Ovary (tissue), 9 donors: ENCODE results near the gene TTLL11. TPM values are rescaled to one million over a fixed set of nuclear protein-coding genes. Genes with fewer than 3 reads are reported as not detected.

ENCODE experiments used
- DNase-seq, 5 donors: peaks; one replicate each; pipeline ENCODE4 v3.0.0-alpha.2; 2019 to 2020
- H3K27ac ChIP-seq, 2 donors: fragments of 200-600 bp; one replicate each; pipeline versions ENCODE4 v1.5.1 to v1.8.0; 2019 to 2022
- H3K27me3 ChIP-seq: fragments of 200-600 bp; one replicate; pipeline ENCODE4 v1.8.0; 2022
- H3K36me3 ChIP-seq: fragments of 200-600 bp; sonication (generic); one replicate; pipeline ENCODE4 v1.5.1; 2019
- H3K4me1 ChIP-seq: one replicate; pipeline ENCODE4 v1.8.1; 2013; ENCODE audit warnings: mild to moderate bottlenecking, moderate library complexity; ENCODE audit not compliant: insufficient read depth
- H3K4me3 ChIP-seq: fragments of 200-600 bp; sonication (generic); one replicate; pipeline ENCODE4 v1.5.1; 2017
- H3K9me3 ChIP-seq, 2 donors: fragments of 200-600 bp in 1 of 2; sonication (generic) in 1 of 2; one replicate each; pipeline versions ENCODE4 v1.5.1 to v1.8.1; 2013 to 2019; ENCODE audit warnings: mild to moderate bottlenecking in 1 of 2, moderate library complexity in 1 of 2
- EP300 ChIP-seq: sonication (generic); formaldehyde crosslinking; IDR thresholded peaks from one replicate; pipeline ENCODE4 v1.6.1; 2017; ENCODE audit warnings: antibody characterized with exemption
- POLR2A ChIP-seq: fragments of 450-650 bp; IDR thresholded peaks from one replicate; pipeline ENCODE4 v1.6.1; 2017; ENCODE audit warnings: antibody characterized with exemption, mild to moderate bottlenecking, moderate library complexity
- WGBS, 3 donors: extraction: QIAGEN DNeasy Blood & Tissue Kit in 1 of 3; methylation state at CpG; one replicate each; pipeline versions ENCODE4 v1.1.5 to v1.1.7; 2013 to 2017; 5-methylcytosine and 5-hydroxymethylcytosine counted together
- intact Hi-C, 4 donors: fragments of 100-400 bp; cut with DNase I; formaldehyde crosslinking; loops; one replicate each; pipeline versions ENCODE4 v1.11.0 to v1.15.1; 2022 to 2023
- polyA plus RNA-seq, 2 donors: library from polyadenylated mRNA; stranded (reverse); fragments of 200-250 nt in 1 of 2; fragments of 350-450 nt in 1 of 2; fragmentation: Illumina TruSeq in 1 of 2; extraction: RNeasy Lipid Tissue Mini Kit (QIAGEN cat#74804) in 1 of 2; gene quantifications; one replicate each; pipeline ENCODE4 v1.2.3, GENCODE V29; 2013 to 2014
- total RNA-seq, 7 donors: library from RNA; depleted of rRNA in 2 of 7; stranded (reverse); fragments of >200 nt in 2 of 7; fragmentation: NEBNext Ultra II Directional in 3 of 7; extraction: Animal tissue kit (Norgen Biotek cat#: 25700) in 3 of 7; gene quantifications; one replicate each; pipeline versions ENCODE4 v1.1.0 to v1.2.4, GENCODE V29; 2016 to 2023
- TF ChIP-seq, protein P1 (sequence below), 3 donors: fragments of 450-650 bp in 2 of 3; fragments of 200-600 bp in 1 of 3; IDR thresholded peaks; one replicate each; pipeline versions ENCODE4 v1.5.1 to v1.8.0; 2016 to 2022; ENCODE audit warnings: antibody characterized with exemption in 3 of 3, mild to moderate bottlenecking in 1 of 3
- donor health status: DM: no; HTN: no; CAD: no; lungs with moderate emphysema.
- donor health status: DM: no; HTN: no; CAD: no.
- donor health status: Bipolar disorder and iron deficiency.
- donor health status: DM: yes; HTN: yes; CAD: no.
- donor health status: DM: no; HTN: no; CAD: no.
- donor health status: DM: yes; HTN: yes; CAD: no.

TTLL11 gene
- total and polyA plus RNA-seq, 9 donors = 6.1 to 13.5 (median 9.2) TPM

DNA sequence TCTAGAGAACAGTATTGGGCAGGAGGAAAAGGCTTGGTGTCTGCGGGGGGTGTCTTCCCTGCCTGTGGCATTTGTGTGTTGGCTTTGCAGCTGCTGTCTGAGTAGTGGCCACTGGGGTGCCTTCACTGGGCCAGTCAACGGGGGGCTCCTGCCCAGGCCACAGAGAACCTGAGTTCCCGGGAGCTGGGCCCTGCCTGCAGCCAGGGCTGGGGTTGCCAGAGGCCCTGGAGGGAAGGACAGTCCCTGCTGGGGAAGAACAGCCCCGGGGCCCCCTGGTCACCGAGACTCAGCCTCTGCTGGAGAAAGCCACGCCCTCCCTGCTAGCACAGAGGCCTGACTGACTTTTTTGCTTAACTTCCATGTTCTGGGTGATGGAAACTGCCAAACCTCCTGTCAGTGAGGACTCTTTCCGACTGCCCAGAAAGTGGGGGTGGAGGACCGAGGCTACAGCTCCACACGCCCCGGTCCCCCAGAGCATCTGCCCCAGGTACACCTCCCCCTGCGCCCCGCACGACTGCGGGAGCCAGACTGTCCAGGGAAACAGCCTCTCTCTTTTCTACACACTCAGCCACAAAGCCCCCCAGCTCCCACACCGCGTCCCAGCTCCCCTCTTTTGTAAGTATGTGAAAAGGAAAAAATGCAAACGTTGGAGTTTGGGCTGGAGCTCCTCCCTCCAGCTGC is 308.2 kb downstream of the TTLL11 start:
- no peak for TF ChIP-seq EP300
- TF ChIP-seq, protein P1, sequence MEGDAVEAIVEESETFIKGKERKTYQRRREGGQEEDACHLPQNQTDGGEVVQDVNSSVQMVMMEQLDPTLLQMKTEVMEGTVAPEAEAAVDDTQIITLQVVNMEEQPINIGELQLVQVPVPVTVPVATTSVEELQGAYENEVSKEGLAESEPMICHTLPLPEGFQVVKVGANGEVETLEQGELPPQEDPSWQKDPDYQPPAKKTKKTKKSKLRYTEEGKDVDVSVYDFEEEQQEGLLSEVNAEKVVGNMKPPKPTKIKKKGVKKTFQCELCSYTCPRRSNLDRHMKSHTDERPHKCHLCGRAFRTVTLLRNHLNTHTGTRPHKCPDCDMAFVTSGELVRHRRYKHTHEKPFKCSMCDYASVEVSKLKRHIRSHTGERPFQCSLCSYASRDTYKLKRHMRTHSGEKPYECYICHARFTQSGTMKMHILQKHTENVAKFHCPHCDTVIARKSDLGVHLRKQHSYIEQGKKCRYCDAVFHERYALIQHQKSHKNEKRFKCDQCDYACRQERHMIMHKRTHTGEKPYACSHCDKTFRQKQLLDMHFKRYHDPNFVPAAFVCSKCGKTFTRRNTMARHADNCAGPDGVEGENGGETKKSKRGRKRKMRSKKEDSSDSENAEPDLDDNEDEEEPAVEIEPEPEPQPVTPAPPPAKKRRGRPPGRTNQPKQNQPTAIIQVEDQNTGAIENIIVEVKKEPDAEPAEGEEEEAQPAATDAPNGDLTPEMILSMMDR (IDR thresholded peaks at IDR 0.05) = no peak
- no peak for TF ChIP-seq POLR2A
- no peak overlapping the region for H3K4me3 ChIP-seq
- H3K27me3 ChIP-seq = no peaks in the 10 kb centered on the region
- DNase-seq = peak in 2 of 5 donors; percentile 18 to 33
- intact Hi-C loops = no loop called here
- no peaks in the 10 kb centered on the region for H3K4me1 ChIP-seq
- H3K27ac ChIP-seq = no peak overlapping the region
- no peaks in the 10 kb centered on the region for H3K9me3 ChIP-seq
- 68 to 79% (median 78%) methylated on average over 17 of the region's 17 CpGs for WGBS, 3 donors
- no peaks in the 10 kb centered on the region for H3K36me3 ChIP-seq

GRCh38 chr9:121783521-121784507 is 309.3 kb downstream of the TTLL11 start:
- Histone ChIP-seq H3K36me3 (no peaks in the 10 kb centered on the region), H3K9me3 (no peaks in the 10 kb centered on the region), H3K27ac (no peak overlapping the region), H3K4me1 (no peaks in the 10 kb centered on the region), H3K27me3 (no peaks in the 10 kb centered on the region), H3K4me3 (no peak overlapping the region)
- WGBS, 3 donors = 66 to 77% (median 69%) methylated on average over 26 of the region's 26 CpGs
- TF ChIP-seq, protein P1 (IDR thresholded peaks at IDR 0.05) = no peak
- no peak for TF ChIP-seq POLR2A
- TF ChIP-seq EP300 = no peak
- intact Hi-C loops = no loop called here
- DNase-seq = peak in 3 of 5 donors; percentile 39 to 57 (median 41)

- H3K27ac ChIP-seq = peak overlapping the region in 1 of 2 donors; percentile 8
- H3K36me3 ChIP-seq = no peaks in the 10 kb centered on the region
- H3K27me3 ChIP-seq = no peaks in the 10 kb centered on the region
- intact Hi-C loops = no loop called here
- H3K9me3 ChIP-seq = no peaks in the 10 kb centered on the region
- no peaks in the 10 kb centered on the region for H3K4me1 ChIP-seq
- no peak for TF ChIP-seq POLR2A
- TF ChIP-seq, protein P1 (IDR thresholded peaks at IDR 0.05) = no peak
- TF ChIP-seq EP300 = no peak
- DNase-seq = peak in 1 of 5 donors; percentile 19
- no peak overlapping the region for H3K4me3 ChIP-seq
- WGBS, 3 donors = 78 to 88% (median 82%) methylated on average over 2 of the region's 2 CpGs
Observed at GRCh38 chr9:121783111-121783510, 310.0 kb downstream of the TTLL11 start.

DNA sequence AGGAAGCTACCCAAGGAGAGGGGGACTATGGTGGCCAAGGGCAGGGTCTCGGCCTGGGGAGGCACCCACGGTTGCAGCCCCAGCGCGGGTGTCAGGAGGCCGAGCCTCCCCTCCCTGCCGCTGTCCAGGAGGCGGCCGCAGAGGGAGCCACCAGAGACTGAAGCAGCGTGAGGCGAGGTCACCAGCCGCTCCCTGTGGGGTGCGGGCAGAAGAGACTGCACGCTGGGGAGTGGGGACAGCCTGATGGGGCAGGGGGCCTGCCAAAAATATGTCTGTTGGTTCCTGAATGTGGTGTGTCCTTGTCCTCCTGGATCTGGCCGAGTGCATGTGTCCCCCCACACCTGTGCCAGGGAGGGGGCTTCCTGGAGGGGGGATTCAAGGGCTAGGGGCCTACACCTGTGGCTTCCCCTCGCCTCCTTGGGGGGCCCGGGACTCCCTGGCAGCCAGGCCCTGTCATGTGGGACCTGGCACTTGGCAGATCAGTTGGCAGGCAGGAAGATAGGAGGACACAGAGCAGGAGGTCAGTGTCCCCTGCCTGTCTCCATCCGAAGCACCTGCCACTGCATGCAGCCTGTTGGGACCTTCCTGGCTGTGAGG is 310.5 kb downstream of the TTLL11 start:
- Histone ChIP-seq H3K27ac (no peak overlapping the region), H3K36me3 (no peaks in the 10 kb centered on the region)
- WGBS, 3 donors = 86 to 88% (median 87%) methylated on average over 8 to 17 of the region's 17 CpGs

More for the DNA sequence above, 310.5 kb downstream of the TTLL11 start:
- Histone ChIP-seq H3K27me3 (no peaks in the 10 kb centered on the region), H3K4me3 (no peak overlapping the region), H3K9me3 (no peaks in the 10 kb centered on the region), H3K4me1 (no peaks in the 10 kb centered on the region)
- no peak for TF ChIP-seq POLR2A
- TF ChIP-seq, protein P1 (IDR thresholded peaks at IDR 0.05) = no peak
- no peak for TF ChIP-seq EP300
- intact Hi-C loops = no loop called here
- peak in 2 of 5 donors; percentile 22 to 30 for DNase-seq
